Prostate gland (tissue), 2 donors: ENCODE measurements around the gene TP53I11.

Experiments
- POLR2A ChIP-seq: fragments of 450-650 bp; IDR thresholded peaks from one replicate; pipeline ENCODE4 v1.6.1; 2016; ENCODE audit warnings: antibody characterized with exemption, mild to moderate bottlenecking
- TF ChIP-seq, protein P1 (sequence below), 4 experiments: fragments of 200-600 bp in 2 of 4; fragments of 450-650 bp in 2 of 4; sonication (generic) in 2 of 4; IDR thresholded peaks; 1 replicate in 3 of 4; 2 replicates in 1 of 4; pipeline ENCODE4 v1.5.1; 2016 to 2019; ENCODE audit warnings: antibody characterized with exemption in 4 of 4, mild to moderate bottlenecking in 2 of 4, moderate library complexity in 2 of 4

DNA sequence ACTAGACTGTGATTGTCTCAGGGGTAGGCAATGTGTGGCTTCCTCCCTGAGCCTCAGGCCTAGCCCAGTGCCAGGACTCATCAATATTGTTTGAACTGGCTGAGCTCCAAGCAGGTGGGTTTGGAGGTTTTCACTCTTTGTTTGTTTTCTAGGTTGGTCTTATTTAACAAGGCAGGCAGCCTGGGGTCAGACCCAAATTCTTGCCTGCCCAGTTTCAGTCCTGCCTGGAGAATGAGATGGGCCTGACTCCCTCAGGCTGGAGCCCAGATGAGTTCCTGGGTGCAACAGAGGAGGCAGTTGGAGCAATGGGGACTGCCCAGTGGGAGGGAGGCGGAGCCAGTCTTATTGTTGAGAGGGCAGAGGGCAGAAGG lies 28.3 kb upstream of the TP53I11 start:
- TF ChIP-seq, protein P1, sequence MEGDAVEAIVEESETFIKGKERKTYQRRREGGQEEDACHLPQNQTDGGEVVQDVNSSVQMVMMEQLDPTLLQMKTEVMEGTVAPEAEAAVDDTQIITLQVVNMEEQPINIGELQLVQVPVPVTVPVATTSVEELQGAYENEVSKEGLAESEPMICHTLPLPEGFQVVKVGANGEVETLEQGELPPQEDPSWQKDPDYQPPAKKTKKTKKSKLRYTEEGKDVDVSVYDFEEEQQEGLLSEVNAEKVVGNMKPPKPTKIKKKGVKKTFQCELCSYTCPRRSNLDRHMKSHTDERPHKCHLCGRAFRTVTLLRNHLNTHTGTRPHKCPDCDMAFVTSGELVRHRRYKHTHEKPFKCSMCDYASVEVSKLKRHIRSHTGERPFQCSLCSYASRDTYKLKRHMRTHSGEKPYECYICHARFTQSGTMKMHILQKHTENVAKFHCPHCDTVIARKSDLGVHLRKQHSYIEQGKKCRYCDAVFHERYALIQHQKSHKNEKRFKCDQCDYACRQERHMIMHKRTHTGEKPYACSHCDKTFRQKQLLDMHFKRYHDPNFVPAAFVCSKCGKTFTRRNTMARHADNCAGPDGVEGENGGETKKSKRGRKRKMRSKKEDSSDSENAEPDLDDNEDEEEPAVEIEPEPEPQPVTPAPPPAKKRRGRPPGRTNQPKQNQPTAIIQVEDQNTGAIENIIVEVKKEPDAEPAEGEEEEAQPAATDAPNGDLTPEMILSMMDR (IDR thresholded peaks at IDR 0.05) = no peak
- no peak for TF ChIP-seq POLR2A
